ENCODE data around the gene PRDM1. TPM values are rescaled to one million over a fixed set of nuclear protein-coding genes. Genes with fewer than 3 reads are reported as not detected.

PRDM1 gene
- total RNA-seq, 1 donor from 2014 or later = 10.5 TPM

DNA sequence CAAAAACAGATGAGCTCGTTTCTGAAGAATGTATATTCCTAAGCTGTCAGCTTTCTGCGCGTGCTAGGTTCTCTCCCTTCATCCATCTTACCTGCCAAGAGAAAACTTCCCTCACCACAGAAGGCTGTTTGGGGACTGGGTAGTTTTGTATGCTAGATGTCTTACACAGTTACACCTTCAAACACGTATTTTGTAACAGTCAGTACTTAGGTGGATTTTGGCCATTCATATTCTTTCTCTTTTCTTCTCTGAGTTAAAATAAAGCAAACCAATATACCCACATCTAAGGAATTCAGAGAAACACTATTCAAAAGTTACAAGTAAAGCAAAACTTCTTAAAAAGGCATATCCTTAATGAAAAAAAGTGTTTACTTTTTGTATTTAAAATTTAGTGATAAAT lies 35.6 kb upstream of the PRDM1 start:
- no peak overlapping the region for H3K27ac ChIP-seq (ENCODE audit: low read depth, low read length)
- H4K20me1 ChIP-seq (ENCODE audit: insufficient read depth, low read length) = no peaks in the 10 kb centered on the region
- H3K27me3 Mint-ChIP-seq (ENCODE audit: low read depth, unreplicated experiment) = peaks cover 13% of the 10 kb centered on the region
- FAIRE-seq (no peak), DNase-seq (ENCODE audit: low read depth) (peak; percentile 37)
- H3K79me2 ChIP-seq (ENCODE audit: insufficient read depth, low read length) = no peaks in the 10 kb centered on the region
- no peaks in the 10 kb centered on the region for H3K9me3 Mint-ChIP-seq (ENCODE audit: unreplicated experiment)
- no peaks in the 10 kb centered on the region for H3K9me3 ChIP-seq (ENCODE audit: insufficient read depth, low read depth, low read length)
- H3K9ac ChIP-seq (ENCODE audit: low read length) = no peak overlapping the region
- TF ChIP-seq CTCF (IDR thresholded peaks at IDR 0.05; ENCODE audit: insufficient read depth, low read depth, low read length) = no peak
- no peak for TF ChIP-seq EZH2 (IDR thresholded peaks at IDR 0.05; ENCODE audit: insufficient read depth, low read length)
- no peak overlapping the region for H3K4me2 ChIP-seq (ENCODE audit: low read length)
- H2AFZ ChIP-seq (ENCODE audit: low read depth, low read length) = no peak overlapping the region
- H3K36me3 Mint-ChIP-seq (ENCODE audit: low read depth, unreplicated experiment) = no peaks in the 10 kb centered on the region
- no peaks in the 10 kb centered on the region for H3K27me3 ChIP-seq (ENCODE audit: insufficient read depth, low read length)
- no peak overlapping the region for H3K4me3 Mint-ChIP-seq (ENCODE audit: unreplicated experiment)
- no peak overlapping the region for H3K4me3 ChIP-seq (ENCODE audit: insufficient read depth, low read depth, low read length)
- H3K4me1 ChIP-seq (ENCODE audit: insufficient read depth, low read length) = no peaks in the 10 kb centered on the region
- H3K27ac Mint-ChIP-seq (ENCODE audit: unreplicated experiment) = no peak overlapping the region
- no peaks in the 10 kb centered on the region for H3K36me3 ChIP-seq (ENCODE audit: insufficient read depth, low read length)
- peaks cover 8% of the 10 kb centered on the region for H3K4me1 Mint-ChIP-seq (ENCODE audit: low read depth, unreplicated experiment)

- no peak overlapping the region for H3K27ac ChIP-seq (ENCODE audit: low read depth, low read length)
- H3K79me2 ChIP-seq (ENCODE audit: insufficient read depth, low read length) = no peaks in the 10 kb centered on the region
- no peak for DNase-seq (ENCODE audit: low read depth)
- no peaks in the 10 kb centered on the region for H3K4me1 ChIP-seq (ENCODE audit: insufficient read depth, low read length)
- no peak overlapping the region for H3K27ac Mint-ChIP-seq (ENCODE audit: unreplicated experiment)
- H3K4me3 ChIP-seq (ENCODE audit: insufficient read depth, low read depth, low read length) = no peak overlapping the region
- H3K27me3 ChIP-seq (ENCODE audit: insufficient read depth, low read length) = no peaks in the 10 kb centered on the region
- no peak overlapping the region for H2AFZ ChIP-seq (ENCODE audit: low read depth, low read length)
- H3K27me3 Mint-ChIP-seq (ENCODE audit: low read depth, unreplicated experiment) = peaks cover 13% of the 10 kb centered on the region
- H3K4me1 Mint-ChIP-seq (ENCODE audit: low read depth, unreplicated experiment) = peaks cover 8% of the 10 kb centered on the region
- TF ChIP-seq CTCF (IDR thresholded peaks at IDR 0.05; ENCODE audit: insufficient read depth, low read depth, low read length) (no peak), EZH2 (IDR thresholded peaks at IDR 0.05; ENCODE audit: insufficient read depth, low read length) (no peak)
- no peak overlapping the region for H3K4me2 ChIP-seq (ENCODE audit: low read length)
- H3K9me3 Mint-ChIP-seq (ENCODE audit: unreplicated experiment) = no peaks in the 10 kb centered on the region
- H4K20me1 ChIP-seq (ENCODE audit: insufficient read depth, low read length) = no peaks in the 10 kb centered on the region
- no peaks in the 10 kb centered on the region for H3K36me3 Mint-ChIP-seq (ENCODE audit: low read depth, unreplicated experiment)
- H3K9ac ChIP-seq (ENCODE audit: low read length) = no peak overlapping the region
- H3K9me3 ChIP-seq (ENCODE audit: insufficient read depth, low read depth, low read length) = no peaks in the 10 kb centered on the region
- H3K4me3 Mint-ChIP-seq (ENCODE audit: unreplicated experiment) = no peak overlapping the region
- H3K36me3 ChIP-seq (ENCODE audit: insufficient read depth, low read length) = no peaks in the 10 kb centered on the region
- no peak for FAIRE-seq
These were observed 34.9 kb upstream of the PRDM1 start for GRCh38 chr6:106051226-106051625.

DNA sequence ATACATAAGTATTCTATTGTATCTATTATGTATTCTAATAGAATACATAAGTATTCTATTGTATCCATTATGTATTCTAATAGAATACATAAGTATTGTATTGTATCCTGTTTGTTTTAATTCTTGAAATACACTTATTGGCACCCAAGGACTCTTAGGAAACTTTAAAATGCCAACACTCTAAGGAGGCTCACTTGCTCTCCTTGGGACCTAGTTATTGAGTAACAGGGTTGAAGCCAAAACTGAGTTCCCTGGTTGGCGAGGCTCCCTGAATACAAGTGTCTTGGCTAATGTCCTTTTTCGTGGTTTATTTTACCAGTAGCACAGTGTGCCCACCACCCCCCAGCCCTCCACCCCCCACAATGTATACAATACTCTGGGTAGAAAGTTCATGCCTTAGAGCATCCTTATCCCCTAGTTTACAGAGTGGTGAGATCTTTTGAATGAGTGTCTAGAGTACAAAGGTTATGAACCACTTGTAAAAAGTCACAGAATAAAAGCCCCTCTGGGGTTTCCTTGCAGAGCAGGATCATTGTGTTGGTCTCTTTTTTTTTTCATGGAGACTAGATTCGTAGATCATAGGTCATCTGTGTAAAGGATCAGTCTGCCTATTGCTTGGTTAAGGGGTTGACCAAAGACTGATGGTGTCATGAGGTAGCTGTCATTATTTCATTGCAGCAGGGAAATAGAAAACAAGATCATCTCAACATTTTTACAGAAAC lies 32.5 kb upstream of the PRDM1 start:
- H4K20me1 ChIP-seq (ENCODE audit: insufficient read depth, low read length) = no peaks in the 10 kb centered on the region
- no peaks in the 10 kb centered on the region for H3K9me3 ChIP-seq (ENCODE audit: insufficient read depth, low read depth, low read length)
- Mint-ChIP-seq H3K9me3 (ENCODE audit: unreplicated experiment) (no peaks in the 10 kb centered on the region), H3K4me3 (ENCODE audit: unreplicated experiment) (no peak overlapping the region), H3K4me1 (ENCODE audit: low read depth, unreplicated experiment) (peaks cover 8% of the 10 kb centered on the region), H3K36me3 (ENCODE audit: low read depth, unreplicated experiment) (no peaks in the 10 kb centered on the region), H3K27me3 (ENCODE audit: low read depth, unreplicated experiment) (peaks cover 8% of the 10 kb centered on the region), H3K27ac (ENCODE audit: unreplicated experiment) (no peak overlapping the region)
- no peak overlapping the region for H2AFZ ChIP-seq (ENCODE audit: low read depth, low read length)
- no peak for FAIRE-seq
- no peak overlapping the region for H3K27ac ChIP-seq (ENCODE audit: low read depth, low read length)
- H3K4me1 ChIP-seq (ENCODE audit: insufficient read depth, low read length) = no peaks in the 10 kb centered on the region
- H3K4me2 ChIP-seq (ENCODE audit: low read length) = no peak overlapping the region
- no peaks in the 10 kb centered on the region for H3K27me3 ChIP-seq (ENCODE audit: insufficient read depth, low read length)
- no peak overlapping the region for H3K9ac ChIP-seq (ENCODE audit: low read length)
- no peak for DNase-seq (ENCODE audit: low read depth)
- no peak for TF ChIP-seq EZH2 (IDR thresholded peaks at IDR 0.05; ENCODE audit: insufficient read depth, low read length)
- TF ChIP-seq CTCF (IDR thresholded peaks at IDR 0.05; ENCODE audit: insufficient read depth, low read depth, low read length) = no peak
- H3K4me3 ChIP-seq (ENCODE audit: insufficient read depth, low read depth, low read length) = no peak overlapping the region
- H3K79me2 ChIP-seq (ENCODE audit: insufficient read depth, low read length) = no peaks in the 10 kb centered on the region
- H3K36me3 ChIP-seq (ENCODE audit: insufficient read depth, low read length) = no peaks in the 10 kb centered on the region
